NK-92 treated with Interleukin-12 subunit alpha and Interleukin-12 subunit beta, amount 100 ng/mL, for 24 hours (cell line): ENCODE measurements around the gene IL4I1.

Source experiments
- DNase-seq: peaks from one replicate; lab custom pipeline; 2025; lab: John Stamatoyannopoulos, UW

Gene IL4I1

DNA sequence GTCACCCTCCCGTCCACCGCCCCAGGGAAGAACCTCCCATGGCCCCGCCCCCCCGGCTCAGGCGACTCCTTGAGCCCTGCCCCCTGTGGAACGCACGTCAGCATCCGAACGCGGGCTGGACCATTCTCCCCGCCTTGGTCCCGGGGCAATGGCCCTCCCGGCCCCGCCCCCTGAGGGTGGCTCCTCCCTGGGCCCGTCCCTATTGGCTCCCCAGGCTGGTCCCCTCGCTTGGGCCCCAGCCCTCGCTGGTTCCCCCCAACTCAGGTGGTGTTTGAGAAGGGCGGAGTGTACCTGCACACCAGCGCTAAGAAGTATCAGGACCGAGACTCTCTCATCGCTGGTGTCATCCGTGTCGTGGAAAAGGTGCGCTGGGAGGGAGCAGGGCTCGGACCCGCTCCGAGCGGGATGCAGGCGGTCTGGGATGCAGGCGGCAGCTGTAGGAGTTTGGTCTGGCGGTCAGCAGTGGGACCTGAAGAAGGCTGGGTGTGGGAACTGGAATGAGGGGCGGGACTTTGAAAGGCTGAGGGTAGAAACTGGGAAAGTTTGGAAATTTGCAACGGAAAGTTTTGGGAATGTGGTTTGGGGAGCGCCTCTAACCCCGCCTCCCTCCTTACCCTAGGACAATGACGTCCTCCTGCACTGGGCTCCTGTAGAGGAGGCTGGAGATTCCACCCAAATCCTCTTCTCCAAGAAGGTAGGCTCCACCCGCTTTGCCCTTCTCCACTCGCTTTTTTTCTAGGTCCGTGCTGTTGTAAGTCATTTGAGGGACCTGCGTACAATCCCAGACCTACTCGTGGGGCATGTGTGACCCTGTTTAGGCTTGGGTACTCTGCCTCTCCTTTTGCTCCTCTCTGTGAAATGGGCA lies 18.6 kb downstream of the IL4I1 start:
- peak; percentile 98 for DNase-seq

DNA sequence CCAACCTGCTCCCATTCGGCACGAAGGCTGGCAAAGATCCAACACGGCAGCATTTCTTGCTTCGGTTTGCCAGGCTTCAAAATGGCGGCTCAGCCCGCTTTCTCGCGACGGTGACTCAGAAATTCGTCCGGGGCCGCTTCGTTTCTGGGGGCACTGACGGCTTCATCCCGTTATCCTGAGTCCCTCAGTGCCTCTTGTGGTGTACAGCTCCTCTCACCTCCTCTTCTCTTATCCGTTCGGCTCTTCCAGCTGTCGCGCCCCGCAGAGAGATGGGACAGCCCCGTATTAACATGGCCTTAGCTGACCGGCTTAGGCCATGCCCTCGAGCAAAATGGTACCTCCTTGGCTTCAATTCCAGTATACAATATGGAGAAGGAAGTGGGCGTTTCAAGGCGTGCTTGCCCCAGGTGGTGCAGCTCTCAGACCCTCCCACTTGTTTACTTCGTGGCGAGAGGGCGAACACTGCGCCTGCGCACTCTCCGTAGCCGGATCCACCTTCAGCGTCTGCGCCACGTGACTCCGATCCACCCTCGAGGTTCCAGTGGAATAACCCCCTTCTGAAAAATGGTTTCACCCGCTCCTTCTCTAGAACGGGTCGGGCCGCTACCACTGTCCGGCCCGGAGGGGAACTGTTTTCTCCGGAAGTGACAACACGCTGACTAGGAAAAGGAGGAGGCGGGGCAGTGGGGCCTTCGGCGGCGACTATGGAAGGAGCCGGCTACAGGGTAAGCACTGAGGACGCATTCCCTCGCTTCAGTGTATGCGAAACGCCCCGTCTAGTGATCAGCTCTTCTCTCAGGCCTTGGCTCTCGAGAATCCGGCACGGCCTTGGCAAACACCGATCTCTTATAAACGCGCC lies 19.4 kb downstream of the IL4I1 start, which contains the start of the genes AKT1S1 and TBC1D17:
Gene AKT1S1, minus strand, starts transcription at position 336 of the 859 bp plus-strand sequence. CDS start 4,060 bp downstream, outside the sequence.
Gene TBC1D17, plus strand, starts transcription at position 683 of the 859 bp plus-strand sequence. Its CDS starts 22 bp downstream, at position 705.
- peak; percentile 99 for DNase-seq

DNA sequence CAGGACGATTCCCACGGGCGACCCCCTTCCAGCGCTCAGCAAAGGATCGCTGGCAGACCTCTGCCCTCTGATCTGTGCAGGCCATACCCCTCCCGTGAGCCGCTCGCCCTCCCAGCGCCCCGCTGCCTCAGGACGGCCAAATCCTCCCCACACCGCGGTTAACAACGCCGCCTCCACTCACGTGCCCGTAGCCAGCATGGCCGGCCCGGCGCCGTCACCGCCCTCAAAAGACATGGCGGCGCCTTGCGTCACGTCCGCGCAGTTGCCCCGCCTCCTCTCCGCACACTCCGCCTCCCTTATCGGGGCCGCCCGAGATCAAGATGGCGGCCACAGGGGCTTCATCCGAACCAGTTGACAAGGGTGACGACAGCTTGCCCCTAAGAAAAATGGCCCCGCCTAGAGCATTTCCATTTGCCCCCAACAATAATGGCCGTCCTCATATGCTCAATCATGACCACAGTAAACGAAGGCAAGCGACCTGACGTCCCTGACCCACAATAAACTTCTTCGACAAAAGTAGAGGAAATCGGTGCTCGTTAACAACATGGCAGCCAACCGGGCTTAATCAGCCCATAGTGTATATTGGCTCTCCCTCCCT lies 20.2 kb downstream of the IL4I1 start:
- DNase-seq: peak; percentile 96

DNA sequence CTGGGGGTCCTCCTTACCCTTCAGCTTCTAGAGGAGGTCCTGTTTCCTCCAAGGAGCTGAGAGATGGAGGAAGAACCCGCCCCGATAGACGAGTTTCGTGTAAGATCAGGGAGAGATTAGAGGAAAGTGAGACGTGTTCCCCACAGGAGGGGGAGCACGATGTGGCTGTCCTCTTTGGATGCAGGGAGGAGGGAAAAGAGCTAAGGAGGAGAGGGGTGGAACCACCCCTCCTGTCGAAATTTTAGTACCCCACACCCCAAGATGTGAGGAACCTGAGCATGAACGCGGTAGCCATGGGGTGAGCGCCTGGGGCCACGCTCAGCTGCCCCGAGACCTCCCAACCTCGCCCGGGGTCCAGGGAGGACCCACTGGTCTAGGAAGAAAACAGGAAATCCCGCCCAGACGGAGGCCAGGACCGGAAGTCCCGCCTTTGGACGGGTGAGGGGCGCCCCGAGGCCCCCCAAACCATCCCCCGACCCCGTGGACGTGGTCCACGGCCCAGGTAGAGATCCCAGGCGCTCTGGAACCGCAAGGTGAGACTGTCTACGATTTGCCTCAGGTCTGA lies 20.7 kb downstream of the IL4I1 start:
- peak; percentile 59 for DNase-seq

DNA sequence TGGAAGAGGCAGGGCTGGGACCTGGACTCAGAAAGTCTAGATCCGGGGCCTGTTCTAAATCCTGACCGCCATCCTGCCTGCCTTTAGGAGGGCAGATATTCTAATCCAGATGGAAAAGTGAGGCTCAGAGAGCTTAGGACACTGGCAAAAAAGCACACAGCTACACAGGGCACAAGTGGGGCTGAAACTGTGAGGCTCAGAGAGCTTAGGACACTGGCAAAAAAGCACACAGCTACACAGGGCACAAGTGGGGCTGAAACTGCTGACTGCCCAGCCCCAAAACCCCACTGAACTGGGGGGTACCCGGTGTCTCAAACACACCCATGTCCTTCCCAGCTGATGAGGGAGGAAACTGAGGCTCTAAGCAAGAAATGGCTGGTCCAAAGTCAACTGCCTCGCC lies 21.5 kb downstream of the IL4I1 start:
- DNase-seq: no peak

DNA sequence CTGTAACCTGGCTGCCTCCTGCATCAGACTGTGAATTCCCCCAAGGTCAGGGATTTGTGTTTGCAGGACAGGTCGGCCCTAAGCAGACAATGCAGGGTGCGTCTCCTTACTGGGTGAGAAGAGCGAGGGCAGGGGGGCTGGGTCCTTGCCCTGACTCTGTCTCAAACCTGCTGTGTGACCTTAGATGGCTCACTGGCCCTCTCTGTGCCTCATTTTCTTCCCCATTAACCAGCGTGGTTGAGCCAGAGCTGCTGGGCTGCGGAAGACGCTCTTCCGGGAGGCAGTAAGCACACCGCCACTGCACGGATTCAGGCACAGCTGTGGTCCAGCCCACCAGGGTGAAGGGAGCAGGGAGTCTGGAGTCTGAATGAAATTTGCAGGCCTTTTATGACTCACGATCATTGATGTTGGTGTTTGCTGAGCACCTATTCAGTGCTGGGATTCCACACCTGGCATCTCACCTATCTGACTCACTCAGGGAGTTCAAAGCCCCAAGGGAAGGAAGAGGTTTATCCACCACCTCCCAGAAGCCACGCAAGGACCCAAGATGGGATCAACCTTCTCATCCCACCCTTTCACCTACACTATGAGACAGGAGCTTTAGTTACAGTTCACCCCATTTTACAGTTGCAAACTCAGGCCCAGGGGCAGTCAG lies 22.1 kb downstream of the IL4I1 start:
- DNase-seq: no peak

DNA sequence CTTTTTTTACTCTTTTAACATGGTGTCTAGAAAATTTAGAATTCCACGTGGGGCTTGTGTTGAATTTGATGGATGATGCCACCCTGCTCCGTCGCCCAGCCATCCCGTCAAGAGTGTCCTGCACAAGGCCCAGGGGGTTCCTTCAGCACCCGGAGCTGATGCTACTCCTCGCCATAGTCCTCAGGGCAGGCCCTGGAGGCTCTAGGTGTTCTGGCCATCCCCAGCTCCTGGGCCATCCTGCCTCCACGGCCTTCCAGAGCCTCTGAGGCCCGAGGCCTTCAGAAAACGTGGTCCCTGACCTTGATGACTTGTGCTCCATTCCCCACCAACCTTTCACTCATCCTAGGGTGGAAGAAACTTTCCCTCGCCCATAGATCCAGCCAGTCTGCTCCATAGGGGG lies 22.9 kb downstream of the IL4I1 start:
- no peak for DNase-seq

DNA sequence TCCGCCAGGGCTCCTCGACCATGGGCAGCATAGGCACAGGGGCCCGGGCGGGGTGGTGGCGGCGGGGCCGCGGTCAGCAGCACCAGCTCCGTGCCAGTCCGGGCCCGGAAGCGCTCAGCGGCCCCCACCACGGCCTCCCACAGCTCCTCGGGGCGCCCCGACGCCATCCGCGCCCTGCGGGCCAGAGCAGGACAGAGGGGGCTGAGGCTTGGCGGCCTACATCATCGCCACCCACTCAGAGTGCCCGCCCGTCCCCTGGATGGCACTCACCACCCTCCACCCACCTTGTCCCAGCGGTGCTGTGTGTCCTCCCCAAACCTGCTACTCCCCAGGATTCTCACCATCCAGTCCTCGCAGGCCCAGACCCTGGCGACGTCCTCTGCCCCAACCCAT lies 23.6 kb downstream of the IL4I1 start:
- no peak for DNase-seq

DNA sequence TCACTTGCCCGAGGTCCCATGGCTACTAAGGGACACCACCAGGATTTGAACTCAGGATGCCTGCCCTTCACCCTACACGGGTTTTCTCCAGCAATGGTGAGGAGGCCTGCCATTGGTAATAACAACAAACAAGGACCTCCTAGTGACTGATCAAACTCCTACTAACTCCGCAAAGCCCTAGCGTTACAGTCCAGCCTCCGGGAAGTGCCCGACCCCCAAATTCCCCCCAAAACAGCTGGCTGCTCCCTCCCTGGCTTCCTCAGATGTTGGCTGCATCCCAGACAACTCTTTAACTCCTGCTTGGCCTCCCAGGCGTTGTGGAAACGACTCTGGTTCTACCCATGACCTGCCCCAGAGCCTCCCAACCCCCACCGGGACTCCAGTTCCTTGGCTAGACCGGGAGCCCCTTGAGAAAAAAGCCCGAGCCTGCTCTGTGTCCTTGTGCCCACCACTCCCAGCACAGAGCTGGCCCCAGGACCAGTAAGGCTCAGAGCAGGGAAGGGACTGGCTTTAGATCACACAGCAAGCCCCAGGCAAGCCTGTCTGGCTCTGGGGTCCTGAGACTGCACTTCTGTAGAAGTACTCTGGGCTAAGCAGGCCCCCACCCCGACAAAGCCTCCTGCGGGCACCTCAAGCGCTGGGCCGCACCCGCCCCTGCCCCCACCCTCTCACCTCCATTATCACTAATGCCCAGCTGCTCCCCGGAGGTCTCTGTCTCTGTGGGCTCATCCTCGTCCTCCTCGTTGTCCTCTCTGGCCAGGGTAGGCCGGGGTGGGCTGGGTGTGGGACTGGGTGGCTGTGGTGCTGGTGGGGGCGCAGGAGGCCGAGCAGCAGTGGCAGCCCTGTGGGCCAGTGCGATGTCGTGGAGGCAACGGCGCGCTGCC lies 24.2 kb downstream of the IL4I1 start:
- DNase-seq: no peak

DNA sequence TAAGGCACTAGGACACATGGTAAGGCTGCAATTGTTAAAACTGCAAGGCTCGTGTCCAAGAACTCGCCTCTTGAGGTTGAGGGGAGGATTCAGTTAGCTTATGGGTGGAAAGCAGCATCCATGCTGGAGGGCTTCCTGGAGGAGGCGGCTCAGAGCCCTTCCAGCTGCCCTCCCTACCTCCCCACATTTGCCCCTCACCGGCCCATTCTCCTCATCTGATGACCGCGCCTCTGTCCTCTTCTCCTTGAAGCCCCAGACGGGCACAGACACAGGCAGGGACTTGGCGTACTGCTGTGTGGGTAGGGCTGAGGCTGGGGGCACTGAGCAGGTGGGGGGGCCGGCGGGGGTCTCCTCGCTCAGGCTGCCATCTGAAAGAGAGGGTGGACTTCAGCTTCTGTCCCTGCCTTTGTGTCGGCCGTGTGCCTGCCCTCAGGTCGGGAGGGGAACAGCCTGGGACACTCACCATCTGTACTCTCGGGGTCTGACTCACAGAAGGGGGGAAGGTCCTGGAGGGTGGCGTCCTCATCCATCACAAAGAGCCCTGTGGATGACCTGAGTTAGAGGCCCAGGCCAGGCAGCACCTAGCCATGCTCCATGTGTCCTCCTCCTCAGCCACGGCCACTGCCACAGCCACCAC lies 25.2 kb downstream of the IL4I1 start:
- DNase-seq: no peak

DNA sequence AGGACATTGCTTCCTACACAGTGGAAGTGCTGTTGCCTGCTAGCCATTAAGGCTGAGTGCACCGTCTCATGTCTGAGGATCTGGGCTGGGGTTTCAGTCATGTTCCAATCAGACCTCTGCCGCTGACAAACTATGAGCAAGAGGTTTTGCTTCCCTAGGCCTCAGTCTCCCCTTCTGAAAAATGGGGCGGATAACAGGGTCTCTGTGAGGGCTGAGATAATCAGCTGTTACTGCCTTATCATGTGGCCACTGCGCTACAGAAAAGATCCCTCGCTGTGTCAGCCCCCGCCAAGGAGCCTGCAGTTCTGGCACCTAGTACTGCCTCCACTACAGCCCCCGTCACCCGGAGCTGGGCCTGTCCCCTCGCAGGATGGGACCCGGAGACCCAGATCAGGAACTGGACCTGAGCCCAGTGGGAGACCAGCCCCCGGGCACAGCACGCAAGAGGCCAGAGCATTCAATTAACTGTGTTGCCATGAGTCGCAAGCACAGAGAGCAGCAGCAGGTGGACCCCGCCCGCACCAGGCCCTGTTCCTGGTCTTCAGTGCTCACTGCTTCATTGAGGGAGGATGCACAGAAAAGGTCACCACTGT lies 26.3 kb downstream of the IL4I1 start:
- no peak for DNase-seq

DNA sequence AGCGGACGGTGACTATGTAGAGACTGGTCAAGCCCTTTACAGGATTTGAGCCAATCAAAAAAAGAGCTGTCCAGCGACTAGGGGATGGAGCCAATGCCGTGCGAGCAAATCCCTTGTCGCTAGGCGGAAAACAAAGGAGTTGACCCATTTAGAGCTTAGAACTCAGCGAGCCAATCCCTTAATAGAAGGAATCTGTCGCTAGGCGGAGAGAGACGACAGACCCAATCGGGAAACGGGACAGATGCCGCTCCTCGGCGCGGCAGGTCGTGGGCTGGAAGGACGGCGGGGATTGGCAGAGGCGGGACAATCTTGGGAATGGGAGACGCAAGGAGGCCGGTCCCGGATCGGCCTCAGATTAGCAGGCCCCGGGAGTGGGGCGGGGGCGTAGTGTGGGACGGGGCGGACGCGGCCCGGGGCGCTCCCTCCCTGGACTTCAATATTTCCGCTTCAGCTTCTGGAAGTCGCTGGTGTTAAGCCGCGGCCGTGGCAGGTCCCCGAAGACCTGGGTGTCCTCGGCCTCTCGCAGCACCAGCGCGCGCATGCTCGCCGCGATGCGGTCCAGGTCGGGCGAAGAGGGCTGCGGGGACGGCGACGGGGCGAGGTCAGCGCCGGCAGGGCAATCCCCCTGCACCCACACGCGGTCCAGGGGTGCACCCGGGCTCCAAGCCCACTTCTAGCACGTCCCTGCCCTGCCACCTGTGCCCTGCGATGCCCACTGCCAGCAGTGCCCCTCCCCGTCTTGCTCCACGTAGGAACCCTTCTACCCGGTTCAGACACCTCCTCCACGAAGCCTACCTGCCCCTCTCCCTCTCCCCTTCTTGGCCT lies 27.0 kb downstream of the IL4I1 start:
- DNase-seq: peak; percentile 92

DNA sequence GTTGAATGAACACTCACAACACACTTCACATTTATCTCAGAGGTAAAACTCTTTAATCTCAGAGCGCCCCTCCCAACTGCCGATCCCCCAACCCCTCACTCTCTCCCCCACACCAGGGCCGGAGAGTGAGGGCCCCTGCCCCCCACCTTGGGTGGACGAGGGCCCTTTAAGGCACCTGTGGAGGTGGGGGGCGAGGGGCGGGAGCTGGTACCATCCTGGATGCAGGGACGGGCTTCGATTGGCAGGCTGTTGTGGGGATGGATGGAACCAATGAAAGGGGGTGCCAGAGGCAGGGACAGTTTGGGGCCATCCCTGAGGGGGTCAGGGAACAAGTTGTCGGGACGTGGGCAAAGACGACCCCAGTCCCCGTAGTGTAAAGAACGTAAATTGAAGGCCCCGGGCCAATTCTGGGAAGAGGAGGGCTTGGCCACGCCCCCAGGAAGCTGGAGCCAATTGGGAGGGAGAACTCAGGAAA lies 27.6 kb downstream of the IL4I1 start:
- no peak for DNase-seq

DNA sequence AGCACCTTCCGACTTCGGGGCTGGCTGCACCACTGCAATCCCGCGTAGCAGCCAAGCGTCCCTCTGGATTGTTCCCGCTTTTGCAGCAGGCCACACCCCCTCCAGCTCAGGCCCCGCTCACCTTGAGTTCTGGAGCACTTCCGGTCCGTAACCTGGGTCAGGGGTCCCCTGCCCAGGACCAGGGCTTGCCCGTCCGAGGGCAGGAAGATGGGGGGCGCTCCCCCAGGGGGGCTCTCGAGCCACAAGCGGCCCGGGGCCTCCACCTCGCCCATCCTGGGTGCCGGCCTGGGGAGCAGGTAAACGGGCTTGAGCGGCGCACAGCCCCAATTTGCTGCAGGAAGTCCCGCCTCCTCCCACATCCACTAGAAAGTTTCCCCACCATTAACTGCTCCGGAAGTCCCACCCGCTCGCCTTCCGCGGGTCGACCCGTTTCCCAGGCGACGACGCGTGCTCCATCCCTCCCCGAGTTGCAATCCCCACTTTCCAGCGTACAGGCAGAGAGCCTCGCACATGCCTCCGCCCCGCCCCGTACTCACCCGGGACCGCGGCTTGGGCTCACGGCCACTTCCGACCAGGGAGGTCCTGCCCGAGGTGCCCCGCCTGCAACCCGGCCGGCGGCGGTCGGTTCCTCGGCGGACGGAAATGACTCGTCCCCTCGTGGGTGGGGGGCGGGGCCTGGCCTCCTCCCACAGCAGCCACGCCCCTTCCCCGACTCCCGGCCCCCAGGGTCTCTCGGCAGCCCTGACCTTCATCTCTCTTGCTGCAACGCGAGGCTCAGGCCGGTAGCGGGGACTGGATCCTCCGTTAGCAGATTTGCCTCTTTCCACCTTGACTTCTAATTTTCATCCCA lies 29.5 kb downstream of the IL4I1 start, which contains the start of gene PNKP:
Gene PNKP, minus strand, starts transcription at position 644 of the 850 bp plus-strand sequence. Its CDS starts 372 bp downstream, at position 272.
- DNase-seq: peak; percentile 97

DNA sequence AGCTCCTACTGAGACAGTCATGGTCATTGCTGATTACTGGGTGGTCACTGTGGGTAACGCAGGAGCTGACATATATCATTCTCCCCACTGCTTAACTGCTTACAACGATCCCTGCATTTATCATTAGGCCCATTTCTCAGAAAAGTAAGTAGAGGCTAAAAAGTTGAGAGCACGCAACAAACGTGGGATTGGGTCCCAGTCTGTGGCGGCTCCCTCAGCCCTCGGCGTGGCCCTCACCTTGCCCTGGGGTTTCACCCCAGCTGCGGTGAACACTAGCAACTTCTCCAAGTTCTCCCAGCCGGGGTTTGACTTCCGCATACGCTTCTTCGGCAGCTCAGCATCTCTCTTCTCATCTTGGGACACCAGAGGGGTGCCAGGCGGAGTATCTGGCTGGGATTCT lies 31.8 kb downstream of the IL4I1 start:
- no peak for DNase-seq

DNA sequence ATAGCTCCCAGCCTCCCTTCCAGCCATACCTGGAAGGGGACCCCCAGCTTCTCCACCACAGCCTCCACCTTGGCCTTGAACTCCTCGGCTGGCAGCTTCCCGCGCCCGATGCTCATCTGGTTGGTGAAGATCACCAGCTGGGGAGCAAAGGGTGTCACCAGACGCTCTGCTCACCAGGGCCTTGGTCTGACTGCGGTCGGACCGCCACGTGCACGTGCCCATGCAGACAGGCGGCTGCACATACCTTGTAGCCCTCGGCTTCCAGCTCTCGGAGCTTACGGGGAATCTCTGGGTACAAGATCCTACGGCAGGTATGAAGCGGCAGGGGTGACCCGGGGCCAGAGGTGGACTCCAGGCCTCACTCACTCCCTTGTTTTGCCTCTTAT lies 32.8 kb downstream of the IL4I1 start:
- DNase-seq: no peak

DNA sequence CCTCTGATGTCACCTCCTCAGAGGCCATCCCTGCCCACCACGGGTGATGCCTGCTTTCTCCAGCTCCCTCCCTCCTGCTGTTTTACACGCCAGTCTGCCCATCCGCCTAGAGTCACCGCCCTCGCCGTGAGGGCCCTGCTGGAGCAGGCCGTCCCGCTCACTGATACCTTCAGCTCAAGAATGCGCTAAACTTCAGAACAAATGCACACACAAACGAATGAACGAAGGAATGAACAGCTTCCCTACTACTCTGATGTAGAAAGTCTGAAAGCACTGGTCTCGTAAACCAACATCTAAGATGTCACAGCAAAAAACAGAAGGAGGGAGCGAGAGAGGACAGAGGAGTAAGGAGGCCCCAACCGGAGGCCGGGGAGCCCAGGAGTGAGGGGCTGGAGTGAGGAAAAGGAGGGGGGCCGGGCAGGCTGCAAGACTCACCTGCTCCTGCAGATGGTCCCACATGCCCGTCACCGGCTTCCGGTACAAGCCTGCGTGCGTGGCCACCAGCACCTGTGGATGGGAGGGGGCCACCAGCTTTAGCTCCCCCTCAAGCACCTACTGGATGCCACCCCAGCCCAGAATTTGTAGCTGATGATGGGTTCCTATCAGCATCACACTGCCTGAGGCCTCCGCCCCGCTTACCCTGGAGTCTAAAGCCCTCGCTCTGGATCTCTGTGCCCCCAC lies 33.3 kb downstream of the IL4I1 start:
- no peak for DNase-seq
